Testis (tissue), 3 donors: ENCODE data around the gene GPER1. TPM values are rescaled to one million over a fixed set of nuclear protein-coding genes. Genes with fewer than 3 reads are reported as not detected.

Experiments used
- DNase-seq: peaks from one replicate; pipeline ENCODE4 v3.0.0-alpha.2; 2019
- H3K27ac ChIP-seq, 2 donors: fragments of 200-600 bp; sonication (generic); one replicate each; pipeline ENCODE4 v1.5.1; 2019
- H3K27me3 ChIP-seq: fragments of 200-600 bp; sonication (generic); one replicate; pipeline ENCODE4 v1.5.1; 2019
- H3K36me3 ChIP-seq: fragments of 200-600 bp; sonication (generic); one replicate; pipeline ENCODE4 v1.5.1; 2017; ENCODE audit warnings: low read depth; ENCODE audit errors: missing control alignments
- H3K4me1 ChIP-seq: fragments of 200-600 bp; sonication (generic); one replicate; pipeline ENCODE4 v1.5.1; 2019
- H3K4me3 ChIP-seq, 2 donors: fragments of 200-600 bp; sonication (generic); one replicate each; pipeline ENCODE4 v1.5.1; 2017 to 2019
- H3K9me3 ChIP-seq: fragments of 200-600 bp; sonication (generic); one replicate; pipeline ENCODE4 v1.5.1; 2017
- CTCF ChIP-seq, 3 experiments: fragments of 450-650 bp in 2 of 3; fragments of 200-600 bp in 1 of 3; sonication (generic) in 1 of 3; IDR thresholded peaks; one replicate each; pipeline ENCODE4 v1.5.1; 2016 to 2019; ENCODE audit warnings: antibody characterized with exemption in 3 of 3, mild to moderate bottlenecking in 2 of 3, moderate library complexity in 1 of 3
- POLR2A ChIP-seq: fragments of 450-650 bp; IDR thresholded peaks from one replicate; pipeline ENCODE4 v1.6.1; 2017; ENCODE audit warnings: antibody characterized with exemption, mild to moderate bottlenecking, moderate library complexity
- WGBS, 2 donors: methylation state at CpG; one replicate each; pipeline ENCODE4 v1.1.5; 2018; 5-methylcytosine and 5-hydroxymethylcytosine counted together
- intact Hi-C: fragments of 100-400 bp; cut with DNase I; formaldehyde crosslinking; loops from one replicate; pipeline ENCODE4 v1.15.1; 2023; ENCODE audit warnings: low total_unique reads
- polyA plus RNA-seq: library from polyadenylated mRNA; stranded (reverse); fragments of 350-450 nt; fragmentation: Illumina TruSeq; extraction: RNeasy Lipid Tissue Mini Kit (QIAGEN cat#74804); gene quantifications from one replicate; pipeline ENCODE4 v1.2.3, GENCODE V29; 2014; ENCODE audit warnings: low read depth, low replicate concordance; ENCODE audit not compliant: insufficient read depth
- total RNA-seq, 2 donors: library from RNA; depleted of rRNA; stranded (reverse); fragments of >200 nt; gene quantifications; one replicate each; pipeline ENCODE4 v1.2.3, GENCODE V29; 2016

The GPER1 gene
- total and polyA plus RNA-seq, 3 donors from 2014 or later, result 3.2 to 3.5 (median 3.4) TPM

GRCh38 chr7:1136841-1137516, 49.1 kb downstream of the GPER1 start:
- no peaks in the 10 kb centered on the region for H3K36me3 ChIP-seq
- H3K4me1 ChIP-seq, result peaks cover 8% of the 10 kb centered on the region
- intact Hi-C loops, result no loop called here
- no peak overlapping the region for H3K27ac ChIP-seq
- DNase-seq, result no peak
- peak overlapping the region; percentile 68 to 81 for H3K4me3 ChIP-seq
- TF ChIP-seq POLR2A, result no peak
- no peak for TF ChIP-seq CTCF (IDR thresholded peaks at IDR 0.05)
- WGBS, 2 donors, result 15 to 18% methylated on average over 9 of the region's 9 CpGs
- H3K27me3 ChIP-seq, result no peaks in the 10 kb centered on the region
- H3K9me3 ChIP-seq, result no peaks in the 10 kb centered on the region

GRCh38 chr7:1137517-1138167, 49.7 kb downstream of the GPER1 start:
- 9 to 15% methylated on average over 15 to 28 of the region's 51 CpGs for WGBS, 2 donors
- DNase-seq, result no peak
- Histone ChIP-seq H3K36me3 (no peaks in the 10 kb centered on the region), H3K27ac (peak overlapping the region in 1 of 2 donors; percentile 75), H3K4me1 (peaks cover 8% of the 10 kb centered on the region), H3K27me3 (no peaks in the 10 kb centered on the region), H3K9me3 (no peaks in the 10 kb centered on the region), H3K4me3 (peak overlapping the region; percentile 68 to 81)
- TF ChIP-seq CTCF (IDR thresholded peaks at IDR 0.05) (no peak), POLR2A (no peak)
- intact Hi-C loops, result no loop called here

- DNase-seq, result no peak
- 85 to 89% methylated on average over 4 of the region's 4 CpGs for WGBS, 2 donors
- Histone ChIP-seq H3K27ac (no peak overlapping the region), H3K9me3 (no peaks in the 10 kb centered on the region), H3K4me3 (no peak overlapping the region), H3K36me3 (no peaks in the 10 kb centered on the region), H3K4me1 (peaks cover 8% of the 10 kb centered on the region), H3K27me3 (no peaks in the 10 kb centered on the region)
- intact Hi-C loops, result no loop called here
- no peak for TF ChIP-seq CTCF (IDR thresholded peaks at IDR 0.05)
- TF ChIP-seq POLR2A, result no peak
Measured at GRCh38 chr7:1140476-1141104, 52.7 kb downstream of the GPER1 start.

- Histone ChIP-seq H3K27me3 (no peaks in the 10 kb centered on the region), H3K36me3 (no peaks in the 10 kb centered on the region), H3K27ac (no peak overlapping the region), H3K4me3 (no peak overlapping the region), H3K9me3 (no peaks in the 10 kb centered on the region), H3K4me1 (peaks cover 7% of the 10 kb centered on the region)
- 85 to 93% methylated on average over 6 of the region's 6 CpGs for WGBS, 2 donors
- no peak for TF ChIP-seq POLR2A
- TF ChIP-seq CTCF (IDR thresholded peaks at IDR 0.05), result no peak
- intact Hi-C loops, result no loop called here
- no peak for DNase-seq
Measured at GRCh38 chr7:1141651-1142050, 53.7 kb downstream of the GPER1 start.
